Natural killer cell (primary cell): ENCODE results near the gene TMEM239. TPM values are rescaled to one million over a fixed set of nuclear protein-coding genes. Genes with fewer than 3 reads are reported as not detected.

Experiments used
- ATAC-seq, 3 donors: fragments of 150-1000 bp in 2 of 3; fragments of 200-7000 bp in 1 of 3; cut with Tn5 transposase; 1 replicate in 1 of 3; 2 replicates in 2 of 3; pipeline ENCODE4 v1.10.0; 2021; ENCODE audit warnings: mild to moderate bottlenecking in 2 of 3, moderate library complexity in 2 of 3
- DNase-seq, 2 donors: peaks; one replicate each; pipeline versions ENCODE4 v3.0.0 to v3.0.0-alpha.2; 2013 to 2021; ENCODE audit warnings: mixed read lengths in 1 of 2
- H3K27ac ChIP-seq: one replicate; pipeline ENCODE4 v1.5.1; 2013; ENCODE audit warnings: mild to moderate bottlenecking, low read length
- H3K27me3 ChIP-seq: one replicate; pipeline ENCODE4 v1.6.1; 2013; ENCODE audit warnings: low read length; ENCODE audit not compliant: control insufficient read depth, insufficient read depth
- H3K36me3 ChIP-seq: one replicate; pipeline ENCODE4 v1.6.1; 2013; ENCODE audit warnings: low read length; ENCODE audit not compliant: control insufficient read depth, insufficient read depth
- H3K4me1 ChIP-seq: one replicate; pipeline ENCODE4 v1.6.1; 2013; ENCODE audit warnings: low read length; ENCODE audit not compliant: control insufficient read depth, insufficient read depth
- H3K4me3 ChIP-seq: one replicate; pipeline ENCODE4 v1.5.1; 2013; ENCODE audit warnings: low read length
- H3K9me3 ChIP-seq: one replicate; pipeline ENCODE4 v1.6.1; 2013; ENCODE audit warnings: low read length; ENCODE audit not compliant: control insufficient read depth, insufficient read depth
- H3K27ac Mint-ChIP-seq, 2 donors: one replicate each; pipeline ENCODE4 v1.8.0; 2022; ENCODE audit warnings: mild to moderate bottlenecking in 2 of 2, mixed read lengths in 2 of 2, moderate library complexity in 1 of 2
- H3K27me3 Mint-ChIP-seq, 2 donors: one replicate each; pipeline ENCODE4 v1.8.0; 2022; ENCODE audit warnings: low read depth in 2 of 2, mixed read lengths in 2 of 2
- H3K36me3 Mint-ChIP-seq: one replicate; pipeline ENCODE4 v1.8.0; 2022; ENCODE audit warnings: mixed read lengths
- H3K4me1 Mint-ChIP-seq, 2 donors: one replicate each; pipeline ENCODE4 v1.8.0; 2022; ENCODE audit warnings: mixed read lengths in 2 of 2
- H3K4me3 Mint-ChIP-seq: one replicate; pipeline ENCODE4 v1.8.0; 2022; ENCODE audit warnings: mild to moderate bottlenecking, moderate library complexity, mixed read lengths
- H3K9me3 Mint-ChIP-seq, 2 donors: one replicate each; pipeline ENCODE4 v1.8.0; 2022; ENCODE audit warnings: mixed read lengths in 2 of 2
- WGBS: methylation state at CpG from one replicate; pipeline ENCODE4 v1.1.7; 2013; ENCODE audit warnings: missing lambda C conversion rate; ENCODE audit not compliant: insufficient coverage; 5-methylcytosine and 5-hydroxymethylcytosine counted together
- intact Hi-C: fragments of 100-400 bp; cut with micrococcal nuclease; formaldehyde crosslinking; loops from one replicate; pipeline ENCODE4 v1.14.2; 2022
- total RNA-seq, 4 donors: library from RNA; stranded (reverse); fragments of 120-200 nt in 1 of 4; gene quantifications; one replicate each; pipeline versions ENCODE4 v1.2.3 to v1.2.4, GENCODE V29; 2013 to 2022
- TF ChIP-seq, protein P1 (sequence below): fragments of 200-600 bp; IDR thresholded peaks from one replicate; pipeline ENCODE4 v1.8.0; 2022; ENCODE audit warnings: antibody characterized with exemption

Gene TMEM239
- total RNA-seq, 3 donors from 2014 or later (not counting 1 experiment from before 2014, with no cell fraction given), result not detected

DNA sequence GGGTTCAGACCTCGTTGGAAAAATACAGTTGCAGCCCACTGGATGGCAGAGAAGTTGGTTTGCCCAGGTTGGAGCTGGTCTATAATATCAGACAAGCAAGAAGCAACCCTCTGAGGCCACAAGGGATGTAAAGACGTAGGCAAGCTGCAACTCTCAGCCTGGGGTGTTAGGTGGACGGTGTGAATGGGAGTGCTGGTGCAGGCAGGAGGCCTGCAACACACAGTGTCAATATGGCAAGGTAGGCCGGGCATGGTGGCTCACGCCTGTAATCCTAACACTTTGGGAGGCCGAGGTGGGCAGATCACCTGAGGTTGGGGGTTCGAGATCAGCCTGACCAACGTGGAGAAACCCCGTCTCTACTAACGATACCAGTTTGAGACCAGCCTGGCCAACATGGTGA lies 34.9 kb downstream of the TMEM239 start:
- Histone ChIP-seq H3K27me3 (no peaks in the 10 kb centered on the region), H3K27ac (no peak overlapping the region), H3K4me1 (peaks cover 23% of the 10 kb centered on the region), H3K4me3 (no peak overlapping the region), H3K9me3 (no peaks in the 10 kb centered on the region), H3K36me3 (no peaks in the 10 kb centered on the region)
- no peaks in the 10 kb centered on the region for H3K36me3 Mint-ChIP-seq
- DNase-seq (peak in 1 of 2 donors; percentile 26), ATAC-seq (peak in 2 of 3 donors; percentile 14 to 25)
- intact Hi-C loops, result loop anchor here (5.0 kb wide), 2 partner anchors 109 to 151 kb away; no protein-coding TSS in a partner anchor
- H3K4me1 Mint-ChIP-seq, result peaks cover 21 to 42% of the 10 kb centered on the region in 2 donors
- H3K27me3 Mint-ChIP-seq, result no peaks in the 10 kb centered on the region
- H3K9me3 Mint-ChIP-seq, result no peaks in the 10 kb centered on the region
- peak overlapping the region; percentile 37 for H3K4me3 Mint-ChIP-seq
- TF ChIP-seq, protein P1, sequence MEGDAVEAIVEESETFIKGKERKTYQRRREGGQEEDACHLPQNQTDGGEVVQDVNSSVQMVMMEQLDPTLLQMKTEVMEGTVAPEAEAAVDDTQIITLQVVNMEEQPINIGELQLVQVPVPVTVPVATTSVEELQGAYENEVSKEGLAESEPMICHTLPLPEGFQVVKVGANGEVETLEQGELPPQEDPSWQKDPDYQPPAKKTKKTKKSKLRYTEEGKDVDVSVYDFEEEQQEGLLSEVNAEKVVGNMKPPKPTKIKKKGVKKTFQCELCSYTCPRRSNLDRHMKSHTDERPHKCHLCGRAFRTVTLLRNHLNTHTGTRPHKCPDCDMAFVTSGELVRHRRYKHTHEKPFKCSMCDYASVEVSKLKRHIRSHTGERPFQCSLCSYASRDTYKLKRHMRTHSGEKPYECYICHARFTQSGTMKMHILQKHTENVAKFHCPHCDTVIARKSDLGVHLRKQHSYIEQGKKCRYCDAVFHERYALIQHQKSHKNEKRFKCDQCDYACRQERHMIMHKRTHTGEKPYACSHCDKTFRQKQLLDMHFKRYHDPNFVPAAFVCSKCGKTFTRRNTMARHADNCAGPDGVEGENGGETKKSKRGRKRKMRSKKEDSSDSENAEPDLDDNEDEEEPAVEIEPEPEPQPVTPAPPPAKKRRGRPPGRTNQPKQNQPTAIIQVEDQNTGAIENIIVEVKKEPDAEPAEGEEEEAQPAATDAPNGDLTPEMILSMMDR, result no peak
- 77% methylated on average over 10 of the region's 10 CpGs for WGBS
- H3K27ac Mint-ChIP-seq, result peak overlapping the region; percentile 88 to 90

DNA sequence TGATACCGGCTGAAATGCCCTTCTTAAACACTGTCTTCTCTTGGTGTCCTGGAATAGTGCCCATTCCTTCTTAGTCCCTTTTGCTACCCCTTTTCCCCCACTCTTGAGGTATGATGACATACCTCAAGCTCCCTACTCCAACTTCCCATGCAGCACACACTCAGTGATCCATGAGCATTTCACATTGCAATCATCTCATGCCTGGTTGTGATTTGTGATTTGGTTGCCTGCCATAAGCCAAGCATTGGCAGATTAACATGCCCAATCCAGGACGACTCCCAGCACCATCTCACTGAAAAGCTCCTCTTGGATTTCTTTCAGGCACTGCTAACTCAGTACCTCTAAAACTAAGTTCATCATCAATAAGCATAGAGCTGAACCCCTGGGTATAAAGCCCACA lies 42.4 kb downstream of the TMEM239 start:
- Mint-ChIP-seq H3K4me3 (no peak overlapping the region), H3K4me1 (peaks cover 0 to 20% of the 10 kb centered on the region in 2 donors), H3K27me3 (no peaks in the 10 kb centered on the region), H3K27ac (no peak overlapping the region), H3K9me3 (no peaks in the 10 kb centered on the region), H3K36me3 (no peaks in the 10 kb centered on the region)
- intact Hi-C loops, result no loop called here
- TF ChIP-seq, protein P1, result no peak
- Histone ChIP-seq H3K4me3 (no peak overlapping the region), H3K27me3 (no peaks in the 10 kb centered on the region), H3K27ac (no peak overlapping the region), H3K36me3 (peaks cover 29% of the 10 kb centered on the region), H3K9me3 (no peaks in the 10 kb centered on the region), H3K4me1 (peaks cover 11% of the 10 kb centered on the region)
- ATAC-seq (no peak), DNase-seq (no peak)
- 100% methylated on average over 2 of the region's 2 CpGs for WGBS

DNA sequence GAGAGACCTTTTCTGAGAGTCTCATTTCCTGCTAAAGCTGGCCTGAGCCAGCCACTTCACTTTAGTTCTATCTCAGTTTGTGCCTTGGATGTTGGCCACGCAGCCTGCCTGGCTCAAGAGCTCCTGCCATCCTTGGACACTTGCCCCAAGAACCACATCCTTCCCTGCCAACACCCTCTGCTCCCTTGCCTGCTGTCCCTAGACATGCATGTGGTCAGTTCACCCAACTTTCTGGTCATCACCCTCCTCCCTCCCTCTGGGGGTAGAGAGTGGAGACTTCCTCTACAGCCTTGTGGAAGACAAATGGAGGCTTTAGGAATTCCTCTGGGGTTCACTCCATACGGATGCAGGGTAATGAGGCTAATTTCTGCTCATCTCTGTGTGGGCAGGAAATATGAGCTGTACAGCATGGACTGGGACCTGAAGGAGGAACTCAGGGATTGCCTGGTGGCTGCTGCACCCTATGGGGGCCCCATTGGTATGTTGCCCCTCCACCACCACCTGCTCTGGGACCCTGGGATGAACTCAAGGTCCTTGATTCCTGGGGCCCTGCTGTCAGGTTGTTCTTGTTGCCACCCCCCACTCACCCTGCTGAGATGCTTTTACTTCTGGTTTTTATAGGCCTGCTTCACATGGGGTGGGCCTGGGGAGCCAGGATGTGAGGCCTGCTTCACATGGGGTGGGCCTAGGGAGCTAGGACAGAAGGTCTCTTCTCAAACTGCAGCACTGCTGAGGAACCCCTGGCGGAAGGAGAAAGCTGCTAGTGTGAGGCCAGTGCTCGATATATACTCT lies 43.4 kb downstream of the TMEM239 start:
- DNase-seq (no peak), ATAC-seq (no peak)
- TF ChIP-seq, protein P1, result no peak
- Mint-ChIP-seq H3K27me3 (no peaks in the 10 kb centered on the region), H3K9me3 (no peaks in the 10 kb centered on the region), H3K36me3 (no peaks in the 10 kb centered on the region), H3K4me3 (no peak overlapping the region), H3K4me1 (peaks cover 8 to 22% of the 10 kb centered on the region in 2 donors), H3K27ac (peak overlapping the region in 1 of 2 donors; percentile 44)
- WGBS, result 93% methylated on average over 4 of the region's 4 CpGs
- Histone ChIP-seq H3K4me3 (no peak overlapping the region), H3K27ac (no peak overlapping the region), H3K36me3 (peaks cover 29% of the 10 kb centered on the region), H3K27me3 (no peaks in the 10 kb centered on the region), H3K4me1 (peaks cover 20% of the 10 kb centered on the region), H3K9me3 (no peaks in the 10 kb centered on the region)
- intact Hi-C loops, result no loop called here
